ENCODE measurements around the gene IP6K3.
A peak's percentile ranks its signal among the peaks of the same experiment; 100 is the strongest.

IP6K3 gene

GRCh38 chr6:33719326-33719987 lies 27.2 kb downstream of the IP6K3 start:
- no peak for DNase-seq

DNA sequence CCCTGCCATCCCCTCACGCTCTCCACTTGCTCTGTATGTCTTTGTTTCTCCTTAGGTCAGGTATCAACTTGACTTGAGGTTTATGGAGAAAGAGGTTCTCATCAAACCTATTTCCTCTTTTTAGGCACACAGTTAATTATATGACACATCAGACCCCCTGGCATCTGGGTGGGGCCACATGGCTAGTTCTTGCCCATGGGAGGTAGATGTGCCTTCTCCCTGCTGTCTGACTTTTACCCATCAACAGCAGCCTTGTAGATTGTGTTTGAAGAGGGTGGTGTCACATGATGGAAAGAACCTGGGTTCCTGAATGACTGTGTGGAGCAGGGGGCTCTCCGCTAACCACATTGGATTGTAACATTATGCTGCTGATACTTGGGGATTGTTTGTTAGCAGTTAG lies 28.0 kb downstream of the IP6K3 start:
- no peak for DNase-seq

DNA sequence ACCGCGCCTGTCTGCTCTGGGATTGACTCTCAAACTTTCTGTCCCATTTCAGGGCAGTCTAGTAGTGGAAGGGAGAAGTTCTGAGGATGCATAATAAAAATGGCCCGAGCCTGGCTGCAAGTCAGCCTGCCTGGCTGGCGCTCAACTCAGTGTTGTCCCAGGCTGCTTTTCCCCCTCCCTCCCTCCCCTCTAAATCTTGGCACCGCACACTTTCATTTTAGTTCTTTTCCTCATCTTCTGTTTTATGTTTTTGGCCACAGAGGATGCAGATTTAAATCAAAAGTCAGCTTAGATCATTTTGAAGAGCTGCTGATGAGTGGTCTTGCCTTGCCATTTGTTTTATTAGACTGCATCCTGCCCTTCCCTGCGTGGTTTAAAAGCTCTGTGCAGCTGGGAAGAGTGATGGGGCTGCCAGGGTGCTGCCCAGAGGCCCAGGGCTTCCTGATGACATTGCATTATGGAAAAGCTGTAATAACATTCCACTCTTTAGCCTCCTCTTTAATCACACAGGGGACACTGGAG lies 28.7 kb downstream of the IP6K3 start:
- no peak for DNase-seq

GRCh38 chr6:33716890-33717632 lies 29.6 kb downstream of the IP6K3 start:
- DNase-seq, result no peak

GRCh38 chr6:33716379-33716778 lies 30.3 kb downstream of the IP6K3 start:
- no peak for DNase-seq

DNA sequence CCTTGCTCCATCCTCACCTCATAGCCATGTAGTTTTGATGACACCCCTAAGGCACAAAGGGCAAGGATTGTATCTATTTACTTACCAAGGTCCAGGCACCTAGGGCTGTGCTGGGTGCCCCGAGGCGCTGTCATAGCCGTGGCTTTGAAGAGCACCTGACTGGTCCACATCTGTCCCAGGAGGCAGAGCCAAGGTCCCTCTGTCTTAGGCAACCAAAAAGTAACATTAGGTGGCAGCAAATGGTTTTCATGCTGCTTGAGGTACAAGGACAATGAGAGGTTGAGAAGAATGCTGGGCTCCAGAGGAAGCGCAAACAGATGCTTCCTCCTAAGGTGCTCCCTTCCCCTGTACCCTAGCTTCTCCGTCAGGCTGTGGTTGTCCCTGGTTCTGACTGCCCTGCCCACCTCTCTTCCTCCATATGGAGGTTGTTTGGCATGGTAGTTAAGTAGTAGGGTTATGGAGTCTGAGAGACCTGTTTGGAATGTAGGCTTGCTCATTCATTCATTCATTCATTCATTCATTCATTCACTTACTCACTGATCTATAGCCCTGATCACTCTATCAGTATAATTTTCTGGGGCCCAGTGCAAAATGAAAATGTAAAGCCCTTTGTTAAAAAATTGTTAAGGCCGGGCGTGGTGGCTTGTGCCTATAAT lies 32.2 kb downstream of the IP6K3 start:
- DNase-seq, result no peak

- no peak for DNase-seq
These were observed 32.9 kb downstream of the IP6K3 start for GRCh38 chr6:33713786-33714185.

DNA sequence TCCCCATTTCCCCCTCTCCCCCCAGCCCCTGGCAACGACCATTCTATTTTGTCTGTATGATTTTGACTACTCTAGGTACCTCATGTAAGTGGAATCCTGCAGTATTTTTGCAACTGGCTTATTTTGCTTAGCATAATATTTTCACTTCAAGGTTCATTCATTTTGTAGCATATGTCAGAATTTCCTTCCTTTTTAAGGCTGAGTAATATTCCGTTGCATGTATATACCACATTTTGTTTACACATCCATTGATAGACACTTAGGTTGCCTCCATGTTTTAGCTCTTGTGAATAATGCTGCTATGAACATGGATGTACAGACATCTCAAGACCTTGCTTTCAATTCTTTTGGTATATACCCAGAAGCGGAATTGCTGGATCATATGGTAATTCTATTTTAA lies 33.8 kb downstream of the IP6K3 start:
- DNase-seq, result no peak

- DNase-seq, result peak; percentile 99
These were observed 35.3 kb downstream of the IP6K3 start, which contains the start of gene UQCC2 for GRCh38 chr6:33711140-33712129. Gene UQCC2, minus strand, starts transcription at chr6:33711700. Its CDS starts 14 bp downstream, at chr6:33711686.

DNA sequence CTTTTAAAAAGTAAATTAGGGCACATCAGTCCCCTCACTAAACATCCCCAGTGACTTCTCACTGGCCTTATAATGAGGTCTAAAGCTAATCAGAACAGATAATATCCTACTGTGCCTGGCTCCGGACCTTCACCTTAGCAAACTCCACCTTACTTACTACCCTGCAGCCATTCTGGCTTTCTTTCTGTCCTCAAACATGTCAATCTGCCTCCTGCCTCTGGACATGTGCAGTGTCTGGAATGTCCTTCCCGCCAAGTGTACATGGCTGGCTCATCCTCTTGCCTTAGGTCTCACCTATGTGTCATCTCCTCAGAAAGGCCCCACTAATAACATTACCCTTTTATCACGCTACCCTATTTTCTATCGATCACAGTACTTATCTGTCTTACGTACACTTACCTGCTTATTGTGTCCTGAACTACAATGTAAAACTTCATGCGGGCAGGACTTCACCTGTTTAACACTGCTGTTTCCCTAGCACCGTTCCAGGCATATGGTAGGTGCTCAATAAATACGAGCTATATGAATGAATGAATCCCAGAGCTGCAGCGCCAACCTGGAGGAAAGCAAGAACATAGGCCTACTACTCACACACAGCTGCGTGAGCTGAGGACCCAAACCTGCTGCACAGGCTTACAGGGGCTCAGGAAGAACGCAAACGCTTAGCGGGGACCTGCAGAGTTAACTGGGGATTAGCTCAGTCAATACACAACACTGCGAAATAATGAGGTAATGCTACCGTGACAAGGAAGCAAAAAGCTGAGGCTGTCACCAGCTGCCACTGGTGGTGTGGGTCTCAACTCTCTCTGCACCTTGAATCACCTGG lies 36.2 kb downstream of the IP6K3 start:
- no peak for DNase-seq

GRCh38 chr6:33709605-33710295 lies 37.0 kb downstream of the IP6K3 start:
- DNase-seq, result no peak

DNA sequence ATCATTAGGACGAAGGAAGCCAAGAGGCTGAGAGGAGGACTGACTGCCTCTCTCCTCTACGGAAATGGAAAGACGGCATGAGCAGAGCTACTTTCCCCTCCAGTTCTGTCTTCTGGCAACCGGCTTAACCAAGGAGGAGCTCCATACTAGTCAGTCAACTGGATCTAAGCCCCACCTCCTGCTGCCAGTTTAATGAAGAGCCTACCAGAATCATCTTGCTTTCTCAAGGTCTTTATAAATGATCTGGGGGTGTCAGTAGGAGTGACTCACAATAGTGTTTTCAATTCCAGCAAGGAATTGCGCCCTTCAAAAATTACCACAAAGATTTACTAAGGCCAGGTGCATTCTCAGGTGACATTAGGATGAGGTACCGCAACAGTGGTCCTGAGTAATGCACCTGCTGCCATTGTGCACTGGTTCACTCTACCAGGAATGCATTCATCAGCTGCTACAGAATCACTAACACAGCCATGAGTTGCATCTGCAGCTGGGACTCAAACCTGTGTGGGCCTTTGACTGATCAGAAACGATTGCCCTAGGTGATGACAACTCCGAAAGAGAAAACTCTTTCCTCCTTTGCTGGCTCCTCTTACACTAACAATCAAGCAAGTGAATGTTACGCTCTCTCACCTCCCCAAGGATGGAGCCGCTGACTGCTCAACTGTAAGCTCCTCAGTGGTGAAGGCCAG lies 38.0 kb downstream of the IP6K3 start:
- DNase-seq, result no peak

DNA sequence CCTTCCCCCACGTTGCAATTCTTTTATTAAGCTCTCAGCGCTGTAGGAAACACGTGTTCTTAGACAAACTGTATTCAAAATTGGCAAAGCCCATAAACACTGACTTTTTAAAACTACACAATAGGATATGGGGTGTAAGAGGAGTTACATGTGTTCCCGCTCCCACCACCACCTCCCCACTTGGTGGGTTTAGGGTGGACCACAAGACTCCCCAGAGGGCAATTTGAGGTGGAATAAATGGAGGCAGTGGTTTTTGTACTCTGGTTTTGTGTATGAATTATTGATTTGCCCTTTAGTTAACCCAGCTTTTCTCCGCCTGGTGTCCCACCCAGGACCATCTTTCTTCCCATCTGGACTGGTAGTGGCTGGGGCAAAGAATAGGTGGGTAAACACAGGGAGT lies 38.9 kb downstream of the IP6K3 start:
- DNase-seq, result no peak

DNA sequence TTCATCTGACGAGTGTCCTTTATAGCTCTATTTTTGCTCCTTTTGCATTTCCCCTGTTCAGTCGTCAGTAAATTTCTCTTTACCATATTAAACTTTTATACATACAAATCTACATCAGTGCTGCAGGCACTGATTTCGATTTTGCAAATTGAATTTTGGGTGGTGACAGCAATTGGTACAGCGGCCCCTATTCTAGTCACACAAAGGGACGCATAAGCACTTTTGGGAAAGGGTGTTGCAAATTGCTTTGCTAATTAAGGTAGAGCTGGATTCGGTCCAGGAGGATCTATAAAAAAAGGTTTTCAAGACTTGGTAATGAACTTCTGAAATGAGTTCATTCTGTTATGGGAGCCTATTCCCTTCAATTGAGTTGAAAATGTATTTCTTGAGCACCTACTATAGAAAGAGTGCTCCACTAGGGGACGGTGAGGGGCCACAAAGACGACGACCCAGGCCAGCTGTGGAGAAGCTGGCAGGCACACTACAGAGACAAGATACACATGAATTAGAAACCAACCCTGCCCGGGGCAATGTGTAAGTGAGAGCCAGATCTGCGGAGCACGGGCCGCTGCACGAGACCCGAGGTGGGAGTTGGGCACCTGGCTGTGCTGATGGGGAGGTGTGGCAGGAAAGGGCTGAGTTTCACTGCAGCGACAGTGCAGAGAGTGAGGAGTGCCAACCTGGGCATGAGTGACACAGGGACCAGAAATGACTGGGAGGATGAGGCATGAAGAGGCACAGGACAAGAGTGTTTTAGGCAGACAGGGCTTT lies 40.6 kb downstream of the IP6K3 start:
- DNase-seq, result peak; percentile 19

DNA sequence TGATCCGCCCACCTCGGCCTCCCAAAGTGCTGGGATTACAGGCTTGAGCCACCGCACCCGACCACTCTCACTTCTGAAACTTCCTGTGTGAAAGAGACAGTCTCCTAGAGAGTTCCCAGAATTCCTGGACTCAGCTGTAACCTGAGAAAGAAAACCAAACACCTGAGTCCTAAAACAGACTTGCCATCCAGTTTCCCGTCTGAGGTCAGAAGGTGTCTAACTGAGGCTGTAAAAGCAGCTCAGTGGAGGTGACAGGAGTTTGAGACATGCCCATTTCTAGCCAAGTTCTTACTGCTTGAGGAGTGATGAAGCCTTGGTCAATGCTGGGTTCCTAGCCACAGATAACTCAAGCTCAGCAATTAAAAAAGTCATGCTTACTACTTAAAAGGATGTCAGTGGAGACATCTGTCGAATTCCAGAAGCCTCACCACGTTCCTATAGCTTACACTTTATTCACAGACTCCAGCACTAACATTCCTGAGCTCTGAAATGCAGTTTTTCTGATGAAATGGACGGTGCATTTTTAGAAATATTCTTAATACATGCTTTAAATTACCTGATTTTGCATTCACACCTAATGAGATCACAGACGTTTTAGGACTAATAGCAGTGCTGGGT lies 41.3 kb downstream of the IP6K3 start:
- DNase-seq, result no peak

- no peak for DNase-seq
These were observed 42.3 kb downstream of the IP6K3 start for GRCh38 chr6:33704215-33705066.

DNA sequence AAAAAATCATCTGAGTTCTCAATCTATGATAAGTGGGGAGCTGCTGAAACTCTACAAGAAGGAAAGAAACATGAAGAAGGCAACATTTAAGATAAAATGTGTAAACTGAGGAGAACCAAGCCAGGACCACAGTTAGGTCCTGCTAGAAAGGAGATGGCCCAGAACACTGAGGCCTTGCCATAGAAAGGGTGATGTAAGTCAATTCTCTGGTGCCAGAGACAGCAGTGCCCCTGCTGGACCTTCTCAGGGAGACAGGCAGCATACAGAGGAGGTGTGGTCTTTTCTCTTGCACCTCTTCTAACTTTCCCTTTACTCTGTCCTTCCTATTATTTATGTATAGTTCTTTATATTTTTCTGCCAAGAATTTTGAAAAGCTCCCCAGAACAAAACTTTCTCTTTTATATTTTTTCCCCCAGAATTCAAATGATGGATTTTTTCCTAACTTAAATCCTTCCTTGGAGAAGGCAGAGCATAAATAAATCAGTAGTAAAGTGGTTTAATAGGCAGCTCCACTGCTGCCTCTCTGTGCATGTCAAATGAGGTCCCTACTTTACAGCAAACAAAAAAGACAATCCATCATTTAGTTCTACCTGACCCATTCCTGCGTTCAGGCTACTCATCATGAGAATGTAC lies 44.2 kb downstream of the IP6K3 start:
- peak; percentile 36 for DNase-seq
